Neural progenitor cell (in vitro differentiated cells): ENCODE measurements around the gene RILPL2.

Experiments used
- EZH2 ChIP-seq: fragments of 200-600 bp; sonication (generic); IDR thresholded peaks from 2 replicates; pipeline ENCODE4 v1.6.1; 2017; ENCODE audit warnings: antibody characterized with exemption, mild to moderate bottlenecking, moderate library complexity
- EZH2phosphoT487 ChIP-seq: fragments of 200-600 bp; sonication (generic); IDR thresholded peaks from 2 replicates; pipeline ENCODE4 v1.6.1; 2017; ENCODE audit warnings: antibody characterized with exemption
- TF ChIP-seq, protein P1 (sequence below): fragments of 200-600 bp; sonication (generic); IDR thresholded peaks from 2 replicates; pipeline ENCODE4 v1.5.1; 2017; ENCODE audit warnings: antibody characterized with exemption, mild to moderate bottlenecking

DNA sequence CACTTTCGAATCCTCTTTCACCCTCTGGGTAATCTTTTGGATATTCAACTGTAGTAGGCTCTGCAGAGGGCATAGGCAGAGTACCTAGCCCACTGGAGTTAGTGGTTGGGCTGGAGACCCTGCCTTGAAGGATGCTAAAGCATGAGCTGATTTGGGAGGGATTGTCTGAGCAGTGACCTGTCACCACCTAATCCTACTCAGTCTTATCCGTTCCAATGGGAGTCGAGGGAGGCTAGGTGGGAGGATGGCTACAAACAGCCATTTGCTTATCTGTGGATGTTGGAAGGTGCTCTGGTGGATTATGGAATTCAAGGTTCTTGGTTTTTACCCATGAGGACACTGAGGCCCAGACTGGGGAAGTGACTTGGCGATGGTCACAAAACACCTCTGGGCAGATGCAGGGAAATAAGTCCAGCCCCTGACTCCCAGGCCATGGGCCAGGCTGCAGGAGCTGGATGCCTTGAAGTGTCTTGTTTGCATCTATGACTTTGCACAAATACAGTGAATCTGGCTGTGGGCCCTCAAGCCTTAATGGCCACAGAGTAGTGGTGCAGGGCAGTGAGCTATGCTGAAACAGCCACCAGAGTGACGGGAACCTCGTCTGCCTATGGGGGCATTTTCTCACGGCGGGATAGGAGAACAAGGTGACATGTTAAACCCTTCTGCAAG, 48.8 kb downstream of the RILPL2 start:
- TF ChIP-seq, protein P1, sequence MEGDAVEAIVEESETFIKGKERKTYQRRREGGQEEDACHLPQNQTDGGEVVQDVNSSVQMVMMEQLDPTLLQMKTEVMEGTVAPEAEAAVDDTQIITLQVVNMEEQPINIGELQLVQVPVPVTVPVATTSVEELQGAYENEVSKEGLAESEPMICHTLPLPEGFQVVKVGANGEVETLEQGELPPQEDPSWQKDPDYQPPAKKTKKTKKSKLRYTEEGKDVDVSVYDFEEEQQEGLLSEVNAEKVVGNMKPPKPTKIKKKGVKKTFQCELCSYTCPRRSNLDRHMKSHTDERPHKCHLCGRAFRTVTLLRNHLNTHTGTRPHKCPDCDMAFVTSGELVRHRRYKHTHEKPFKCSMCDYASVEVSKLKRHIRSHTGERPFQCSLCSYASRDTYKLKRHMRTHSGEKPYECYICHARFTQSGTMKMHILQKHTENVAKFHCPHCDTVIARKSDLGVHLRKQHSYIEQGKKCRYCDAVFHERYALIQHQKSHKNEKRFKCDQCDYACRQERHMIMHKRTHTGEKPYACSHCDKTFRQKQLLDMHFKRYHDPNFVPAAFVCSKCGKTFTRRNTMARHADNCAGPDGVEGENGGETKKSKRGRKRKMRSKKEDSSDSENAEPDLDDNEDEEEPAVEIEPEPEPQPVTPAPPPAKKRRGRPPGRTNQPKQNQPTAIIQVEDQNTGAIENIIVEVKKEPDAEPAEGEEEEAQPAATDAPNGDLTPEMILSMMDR = no peak
- TF ChIP-seq EZH2 (no peak), EZH2phosphoT487 (no peak)
